HG03457 (cell line): ENCODE results near the gene CYP2C18.
A peak's percentile ranks its signal among the peaks of the same experiment; 100 is the strongest.
"Not testable (repeated sequence)": the region's sequence is repeated elsewhere in the genome, so short reads cannot be mapped to it uniquely, and the experiment has no call there.

ENCODE experiments used
- ATAC-seq: cut with Tn5 transposase; IDR thresholded peaks from one replicate; pipeline ENCODE4 v1.9.1; 2021; ENCODE audit warnings: moderate number of reproducible peaks; ENCODE audit not compliant: unreplicated experiment

The CYP2C18 gene

DNA sequence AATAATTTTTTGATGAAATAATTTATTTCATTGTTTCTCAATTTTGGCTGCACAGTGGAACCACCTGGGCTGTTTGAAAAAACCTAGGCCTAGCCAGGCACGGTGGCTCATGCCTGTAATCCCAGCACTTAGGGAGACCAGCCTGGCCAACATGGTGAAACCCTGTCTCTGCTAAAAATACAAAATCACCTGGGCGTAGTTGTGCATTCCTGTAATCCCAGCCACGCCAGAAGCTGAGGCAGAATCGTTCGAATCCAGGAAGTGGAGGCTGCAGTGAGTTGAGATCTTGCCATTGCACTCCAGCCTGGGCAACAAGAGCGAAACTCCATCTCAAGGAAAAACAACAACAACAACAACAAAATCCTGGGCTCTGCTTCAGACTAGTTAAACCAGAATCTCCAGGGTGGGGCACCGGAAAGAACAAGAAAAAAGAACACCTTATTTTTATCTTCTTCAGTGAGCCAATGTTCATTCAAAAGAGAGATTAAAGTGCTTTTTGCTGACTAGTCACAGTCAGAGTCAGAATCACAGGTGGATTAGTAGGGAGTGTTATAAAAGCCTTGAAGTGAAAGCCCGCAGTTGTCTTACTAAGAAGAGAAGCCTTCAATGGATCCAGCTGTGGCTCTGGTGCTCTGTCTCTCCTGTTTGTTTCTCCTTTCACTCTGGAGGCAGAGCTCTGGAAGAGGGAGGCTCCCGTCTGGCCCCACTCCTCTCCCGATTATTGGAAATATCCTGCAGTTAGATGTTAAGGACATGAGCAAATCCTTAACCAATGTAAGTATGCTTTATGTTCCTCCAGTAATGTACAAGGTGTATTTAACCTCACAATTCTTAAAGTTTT lies at the start of gene CYP2C18:
Gene CYP2C18, plus strand, starts transcription at position 516 of the 841 bp plus-strand sequence. Its CDS starts 91 bp downstream, at position 607.
- ATAC-seq, result no peak

DNA sequence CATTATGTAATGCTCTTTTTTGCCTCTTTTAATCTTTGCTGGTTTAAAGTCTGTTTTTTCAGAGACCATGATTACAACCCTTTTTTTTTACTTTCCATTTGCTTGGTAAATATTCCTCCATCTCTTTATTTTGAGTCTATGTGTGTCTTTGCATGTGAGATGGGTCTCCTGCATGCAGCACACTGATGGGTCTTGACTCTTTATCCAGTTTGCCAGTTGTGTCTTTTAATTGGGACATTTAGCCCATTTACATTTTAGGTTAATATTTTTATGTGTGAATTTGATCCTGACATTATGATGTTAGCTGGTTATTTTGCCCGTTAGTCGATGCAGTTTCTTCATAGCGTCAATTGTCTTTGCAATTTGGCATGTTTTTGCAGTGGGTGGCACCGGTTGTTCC lies 45.4 kb upstream of the CYP2C18 start:
- ATAC-seq, result not testable (repeated sequence)

DNA sequence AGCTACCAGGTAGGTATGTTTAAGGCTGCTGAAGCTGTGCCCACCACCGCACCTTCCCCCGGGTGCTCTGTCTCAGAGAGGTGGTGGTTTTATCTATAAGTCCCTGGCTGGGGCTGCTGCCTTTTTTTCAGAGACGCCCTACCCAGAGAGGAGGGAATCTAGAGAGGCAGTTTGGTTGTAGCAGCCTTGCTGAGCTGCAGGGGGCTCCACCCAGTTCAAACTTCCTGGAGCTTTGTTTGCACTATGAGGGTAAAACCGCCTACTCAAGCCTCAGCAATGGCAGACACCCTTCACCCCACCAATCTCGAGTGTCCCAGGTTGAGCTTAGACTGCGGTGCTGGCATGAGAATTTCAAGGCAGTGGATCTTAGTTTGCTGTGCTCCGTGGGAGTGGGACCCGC lies 43.6 kb upstream of the CYP2C18 start:
- ATAC-seq, result no peak

DNA sequence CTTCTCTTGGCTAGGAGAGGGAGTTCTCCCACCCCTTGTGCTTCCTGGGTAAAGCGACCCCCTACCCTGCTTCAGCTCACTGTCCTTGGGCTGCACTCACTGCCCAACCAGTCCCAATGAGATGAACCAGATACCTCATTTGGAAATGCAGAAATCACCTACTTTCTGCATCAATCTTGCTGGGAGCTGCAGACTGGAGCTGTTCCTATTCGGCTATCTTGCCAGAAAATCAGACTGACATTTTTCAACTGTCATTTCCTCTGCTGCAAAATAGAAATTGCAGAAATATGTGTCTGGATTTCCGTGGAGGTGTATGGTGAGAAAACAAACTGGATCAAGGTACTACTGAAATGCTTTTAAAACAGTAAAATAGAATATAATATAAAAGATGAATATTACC lies 43.0 kb upstream of the CYP2C18 start:
- ATAC-seq, result no peak

DNA sequence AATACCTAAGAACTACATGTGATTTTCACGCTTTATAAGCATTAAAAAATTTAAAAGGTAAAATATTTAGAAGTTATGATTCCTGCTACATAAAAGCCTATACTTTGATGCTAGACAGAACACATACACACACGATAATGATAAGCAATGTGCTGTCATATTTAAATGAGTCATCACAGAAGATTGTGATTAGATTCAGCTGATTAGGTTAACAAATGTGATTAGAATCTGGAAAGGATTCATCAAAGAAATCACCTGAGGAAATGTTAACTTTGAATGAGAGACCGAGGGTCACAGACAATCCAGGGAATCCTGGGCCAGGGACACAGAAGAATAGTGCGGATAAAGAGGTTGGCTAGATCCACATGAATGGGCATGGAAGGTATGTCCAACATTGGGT lies 42.0 kb upstream of the CYP2C18 start:
- no peak for ATAC-seq

DNA sequence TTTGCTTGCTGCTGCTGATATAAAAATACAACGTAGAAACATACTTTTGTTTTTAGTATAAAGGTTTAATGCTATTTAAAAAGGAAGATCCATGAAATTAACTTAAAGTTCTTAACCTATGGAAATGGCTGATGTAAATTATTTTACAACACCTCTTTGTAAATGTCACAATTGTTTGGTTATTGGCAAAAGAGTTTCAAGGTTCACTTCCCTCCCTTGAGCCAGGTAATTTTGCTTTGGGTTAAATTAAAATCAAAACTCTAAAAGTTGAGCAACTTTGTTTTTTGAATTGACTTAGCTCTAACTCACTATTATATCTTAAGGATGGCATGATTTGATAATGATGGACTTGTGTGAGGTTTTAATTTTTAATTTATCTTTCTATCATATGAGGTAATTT lies 39.2 kb upstream of the CYP2C18 start:
- no peak for ATAC-seq

DNA sequence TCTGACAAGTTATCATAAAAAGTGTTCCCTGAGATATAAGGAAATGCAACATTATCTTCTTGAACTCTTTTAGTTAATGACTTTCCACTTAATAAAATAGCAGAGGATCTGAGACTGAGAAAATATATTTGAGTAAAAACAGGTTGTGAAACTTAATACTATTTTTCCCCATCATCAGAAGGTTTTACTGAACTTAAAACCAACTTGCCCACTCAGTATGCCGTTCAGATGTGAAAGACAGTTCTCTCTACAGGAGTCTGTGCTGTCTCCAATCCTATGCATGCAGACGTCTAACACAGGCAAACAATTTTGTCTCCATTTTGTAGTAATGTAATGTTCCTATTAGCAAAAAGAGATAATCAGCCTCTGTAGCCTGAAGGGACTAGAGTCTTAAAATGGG lies 38.2 kb upstream of the CYP2C18 start:
- ATAC-seq, result no peak

DNA sequence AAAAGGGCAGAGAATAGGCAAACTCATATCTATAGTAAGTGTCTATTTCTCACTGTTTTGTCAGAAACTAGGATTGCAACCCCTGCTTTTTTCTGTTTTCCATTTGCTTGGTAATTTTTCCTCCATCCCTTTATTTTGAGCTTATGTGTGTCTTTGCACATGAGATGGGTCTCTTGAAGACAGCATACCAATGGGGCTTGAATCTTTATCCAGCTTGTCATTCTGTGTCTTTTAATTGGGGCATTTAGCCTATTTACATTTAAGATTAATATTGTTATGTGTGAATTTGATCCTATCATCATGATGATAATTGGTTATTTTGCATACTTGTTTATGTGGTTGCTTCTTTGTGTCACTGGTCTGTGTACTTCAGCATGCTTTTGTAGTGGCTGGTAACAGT lies 28.3 kb upstream of the CYP2C18 start:
- ATAC-seq, result not testable (repeated sequence)

DNA sequence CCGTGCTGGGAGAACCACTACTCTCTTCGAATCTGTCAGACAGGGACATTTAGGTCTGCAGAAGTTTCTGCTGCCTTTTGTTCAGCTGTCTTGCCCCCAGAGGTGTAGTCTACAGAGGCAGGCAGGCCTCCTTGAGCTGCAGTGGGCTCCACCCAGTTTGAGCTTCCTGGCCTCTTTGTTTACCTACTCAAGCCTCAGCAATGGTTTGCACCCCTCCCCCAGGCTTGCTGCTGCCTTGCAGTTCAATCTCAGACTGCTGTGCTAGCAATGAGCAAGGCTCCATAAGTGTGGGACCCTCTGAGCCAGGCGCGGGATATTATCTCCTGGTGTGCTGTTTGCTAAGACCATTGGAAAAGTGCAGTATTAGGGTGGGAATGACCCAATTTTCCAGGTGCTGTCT lies 20.5 kb upstream of the CYP2C18 start:
- ATAC-seq, result not testable (repeated sequence)

DNA sequence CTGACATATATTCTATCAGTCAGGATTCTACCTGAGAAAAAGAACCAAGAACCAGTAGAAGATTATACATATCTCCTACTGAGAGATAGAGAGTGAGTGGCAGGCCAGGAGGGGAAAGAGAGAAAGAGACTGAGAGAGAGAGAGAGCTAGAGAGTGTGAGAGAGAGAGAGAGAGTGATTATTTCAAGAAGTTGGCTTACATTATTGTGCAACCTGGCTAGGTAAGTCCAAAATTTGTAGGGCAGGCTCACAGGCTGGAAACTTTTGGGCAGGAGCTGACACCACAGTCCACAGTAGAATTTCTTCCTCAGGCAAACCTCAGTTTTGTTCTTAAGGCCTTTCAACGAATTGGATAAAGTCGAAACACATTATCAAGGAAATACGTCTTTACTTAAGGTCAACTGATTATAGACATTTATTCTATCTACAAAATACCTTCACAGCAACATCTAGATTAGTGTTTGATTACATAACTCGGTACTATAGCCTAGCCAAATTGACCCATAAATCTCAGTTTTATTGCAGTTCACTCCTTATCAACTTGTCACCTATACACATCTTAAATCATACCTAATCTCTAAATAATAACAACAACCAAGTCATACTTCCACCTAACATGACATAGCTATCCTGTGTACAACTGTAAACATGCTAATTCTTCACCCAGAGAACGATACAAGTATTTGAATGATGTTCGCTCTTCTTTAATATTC lies 17.0 kb upstream of the CYP2C18 start:
- no peak for ATAC-seq

DNA sequence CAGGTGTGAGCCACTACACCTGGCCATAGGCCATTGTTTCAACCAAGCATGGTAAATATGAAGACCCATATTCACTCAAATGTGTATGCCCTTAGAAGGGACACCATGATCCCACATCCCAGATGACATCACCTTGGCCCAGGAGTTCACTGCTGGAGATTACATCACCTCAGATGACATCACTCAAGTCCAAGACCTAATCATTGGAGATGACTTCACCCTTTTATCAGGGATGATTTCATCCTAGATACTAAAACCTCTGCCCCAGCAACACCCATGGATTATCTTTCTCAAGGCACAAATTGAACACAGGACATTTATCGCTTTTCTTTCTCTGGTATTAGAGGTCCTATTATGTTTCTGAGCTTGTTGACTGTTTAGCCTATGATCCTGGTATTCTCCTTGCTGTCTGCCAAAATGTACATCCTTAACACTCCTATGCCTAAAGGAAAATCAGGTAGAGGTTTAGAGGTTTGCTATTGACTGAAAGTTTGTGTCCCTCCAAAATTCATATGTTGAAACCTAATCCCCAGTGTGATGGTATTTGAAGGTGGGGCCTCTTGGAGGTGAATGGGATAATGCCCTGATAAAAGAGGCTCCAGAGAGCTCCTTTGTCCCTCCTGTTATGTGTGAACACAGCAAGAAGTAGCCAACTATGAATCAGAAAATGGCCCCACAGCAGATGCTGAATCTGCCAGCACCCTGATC lies 9.8 kb upstream of the CYP2C18 start:
- ATAC-seq, result no peak

DNA sequence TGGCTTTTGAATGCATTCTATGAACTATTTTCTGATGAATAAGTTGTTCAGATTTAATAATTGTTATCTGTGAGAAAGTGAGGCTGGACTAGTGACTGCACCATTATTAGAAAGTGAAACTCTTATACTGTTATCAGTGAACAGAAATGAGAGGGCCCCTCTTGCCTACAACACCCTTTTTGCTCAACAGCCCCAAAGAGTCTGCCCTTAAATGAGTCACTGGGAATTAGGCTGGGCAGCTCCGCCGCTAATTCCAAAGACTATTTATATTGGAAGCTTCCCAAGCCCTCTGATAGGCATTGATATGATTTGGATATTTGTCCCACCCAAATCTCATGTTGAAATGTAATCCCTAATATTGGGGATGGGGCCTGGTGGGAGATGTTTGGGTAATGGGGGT lies 7.0 kb upstream of the CYP2C18 start:
- ATAC-seq, result no peak

DNA sequence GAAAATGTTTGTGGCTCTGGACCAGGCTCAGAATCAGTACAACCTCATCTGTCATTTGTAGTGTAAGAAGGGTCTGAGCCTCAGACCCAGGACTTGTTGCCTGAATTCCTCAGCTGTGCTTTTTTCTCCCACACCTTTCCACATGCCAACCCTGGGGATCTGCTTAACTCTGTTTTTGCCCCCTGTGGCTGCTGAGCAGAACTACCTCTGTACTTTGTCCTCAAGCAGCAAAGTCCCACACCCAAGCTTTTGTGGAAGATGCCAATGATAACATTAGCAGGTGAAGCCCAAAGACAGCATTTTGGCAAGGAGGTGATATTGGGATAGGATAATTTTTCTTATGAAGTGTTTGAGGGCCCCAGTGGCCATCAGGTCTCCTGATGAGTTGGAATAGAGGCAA lies 5.8 kb upstream of the CYP2C18 start:
- no peak for ATAC-seq

DNA sequence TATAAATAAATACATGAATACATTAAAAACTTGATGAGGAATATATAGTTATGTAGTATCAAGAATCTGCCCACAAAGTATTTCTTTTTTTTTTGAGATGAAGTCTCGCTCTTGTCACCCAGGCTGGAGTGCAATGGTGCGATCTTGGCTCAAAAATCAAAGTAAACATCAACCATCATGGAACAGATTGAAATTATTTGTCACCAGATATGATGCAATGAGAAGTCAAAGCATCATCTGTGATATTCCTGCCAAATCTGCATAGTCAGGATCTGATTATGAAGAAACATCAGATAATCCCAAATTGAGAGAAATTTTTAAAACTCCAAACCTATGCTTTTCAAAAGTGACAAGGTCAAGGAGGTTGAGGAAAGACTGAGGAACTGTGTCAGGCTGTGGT lies 5.1 kb upstream of the CYP2C18 start:
- ATAC-seq, result no peak

DNA sequence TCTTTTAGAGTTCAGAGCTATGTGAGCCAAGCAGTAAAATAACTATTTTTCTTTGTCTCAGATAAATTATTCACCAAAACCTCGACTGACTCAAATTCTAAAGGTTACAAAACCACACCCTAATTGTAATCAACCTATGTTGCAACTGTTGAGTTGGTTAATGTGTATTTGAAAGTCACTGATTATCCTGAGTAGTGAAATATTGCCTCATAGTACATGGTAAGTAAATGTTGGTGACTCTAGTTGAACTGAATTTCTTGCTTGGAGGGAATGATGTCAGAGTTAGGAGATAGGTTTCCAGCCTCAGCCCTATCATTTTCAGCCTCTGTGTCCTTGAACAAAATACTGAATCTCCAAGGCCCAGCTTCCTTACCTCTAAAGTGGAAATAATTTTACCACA lies 3.0 kb upstream of the CYP2C18 start:
- ATAC-seq, result peak; percentile 84

DNA sequence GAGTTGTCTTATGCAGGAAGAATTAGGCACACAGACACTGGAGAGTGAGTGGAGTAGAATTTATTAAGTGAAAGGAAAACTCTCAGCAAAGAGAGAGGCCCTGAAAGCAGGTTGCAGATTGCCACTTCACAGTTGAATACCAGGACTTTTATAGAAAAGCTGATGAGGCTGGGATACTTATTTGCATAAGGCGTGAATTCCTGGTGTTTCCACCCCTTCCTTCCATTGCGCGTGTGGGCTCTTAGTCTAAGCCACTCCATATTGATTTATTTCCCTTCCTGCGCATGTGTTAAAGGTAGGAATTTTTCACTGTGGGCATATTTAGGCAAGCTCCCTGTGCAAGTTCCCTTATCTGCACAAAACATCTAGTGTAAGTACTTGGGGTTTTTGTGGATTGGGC lies 893 bp upstream of the CYP2C18 start:
- not testable (repeated sequence) for ATAC-seq

DNA sequence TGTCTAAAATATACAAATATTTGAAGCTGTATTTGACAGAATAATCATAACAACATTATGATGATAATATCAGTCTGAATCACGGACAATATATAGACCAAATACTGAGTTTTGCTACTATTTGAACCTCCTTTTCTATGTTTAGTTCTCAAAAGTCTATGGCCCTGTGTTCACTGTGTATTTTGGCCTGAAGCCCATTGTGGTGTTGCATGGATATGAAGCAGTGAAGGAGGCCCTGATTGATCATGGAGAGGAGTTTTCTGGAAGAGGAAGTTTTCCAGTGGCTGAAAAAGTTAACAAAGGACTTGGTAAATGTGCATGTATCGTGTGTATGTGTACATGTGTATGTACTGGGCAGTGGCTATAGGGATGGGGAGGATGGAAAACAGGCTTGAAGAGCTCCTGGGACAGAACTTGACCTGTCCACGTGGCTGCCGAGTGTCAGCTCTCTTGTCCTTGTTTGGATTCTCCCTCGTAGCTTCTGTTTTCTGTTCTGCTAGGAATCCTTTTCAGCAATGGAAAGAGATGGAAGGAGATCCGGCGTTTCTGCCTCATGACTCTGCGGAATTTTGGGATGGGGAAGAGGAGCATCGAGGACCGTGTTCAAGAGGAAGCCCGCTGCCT lies 4.2 kb downstream of the CYP2C18 start:
- no peak for ATAC-seq

DNA sequence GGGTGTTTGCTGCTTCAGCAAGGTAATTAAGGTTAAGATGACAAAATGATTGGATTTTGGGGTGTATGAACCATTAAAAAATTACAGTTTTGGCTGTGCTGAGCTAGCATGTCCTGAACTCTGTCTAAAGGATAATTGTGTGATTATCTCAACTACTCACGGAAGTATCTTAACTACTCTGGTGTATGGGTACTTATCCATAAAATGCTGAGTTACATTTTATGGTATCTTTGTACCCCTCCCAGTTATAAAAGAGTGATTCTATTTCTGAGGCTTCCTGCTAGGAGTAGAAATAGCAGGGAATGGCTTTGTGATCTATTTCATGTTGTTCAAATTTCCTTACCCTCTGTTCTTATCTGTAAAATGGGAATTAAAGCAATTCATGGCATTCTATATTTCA lies 22.6 kb downstream of the CYP2C18 start:
- ATAC-seq, result no peak

DNA sequence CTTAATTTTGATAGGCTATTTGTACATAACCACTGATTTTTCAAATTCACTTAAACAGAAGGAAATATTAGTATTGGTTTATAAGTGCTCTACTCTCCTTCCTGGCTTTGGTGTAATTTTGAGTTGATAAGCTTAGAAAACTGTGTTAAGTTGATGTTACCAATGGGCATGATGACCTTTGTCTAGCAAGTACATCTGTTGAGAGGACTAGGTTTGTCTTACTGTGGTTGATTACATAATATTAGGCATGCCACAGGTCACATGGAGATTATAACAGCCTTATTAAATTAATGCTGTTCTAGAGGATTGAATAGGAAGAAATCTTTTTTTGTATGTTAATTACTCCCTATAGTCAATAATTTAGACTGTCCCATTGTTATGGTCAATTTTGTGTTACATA lies 27.0 kb downstream of the CYP2C18 start:
- no peak for ATAC-seq

DNA sequence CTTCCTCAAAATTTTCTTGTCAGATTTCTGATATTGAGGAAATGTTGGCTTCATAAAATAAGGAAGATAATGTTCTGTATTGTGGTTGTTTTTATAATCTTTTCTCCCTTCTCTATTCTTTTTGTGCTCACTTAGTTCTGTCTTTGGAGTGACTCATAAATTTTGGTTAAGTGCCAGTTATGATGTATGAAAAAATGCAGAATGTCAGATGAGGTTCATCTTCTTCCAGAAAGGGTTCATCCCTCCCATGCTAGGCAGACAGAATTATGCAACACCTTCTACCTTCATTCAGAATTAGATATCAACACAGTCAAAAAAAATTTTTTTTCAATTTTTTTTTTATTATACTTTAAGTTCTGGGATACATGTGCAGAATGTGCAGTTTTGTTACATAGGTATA lies 42.3 kb downstream of the CYP2C18 start:
- ATAC-seq, result no peak

DNA sequence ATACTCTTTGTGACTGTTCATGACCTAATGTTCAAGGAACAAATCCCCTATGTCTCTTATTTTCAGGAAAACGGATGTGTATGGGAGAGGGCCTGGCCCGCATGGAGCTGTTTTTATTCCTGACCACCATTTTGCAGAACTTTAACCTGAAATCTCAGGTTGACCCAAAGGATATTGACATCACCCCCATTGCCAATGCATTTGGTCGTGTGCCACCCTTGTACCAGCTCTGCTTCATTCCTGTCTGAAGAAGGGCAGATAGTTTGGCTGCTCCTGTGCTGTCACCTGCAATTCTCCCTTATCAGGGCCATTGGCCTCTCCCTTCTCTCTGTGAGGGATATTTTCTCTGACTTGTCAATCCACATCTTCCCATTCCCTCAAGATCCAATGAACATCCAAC lies 51.7 kb downstream of the CYP2C18 start:
- no peak for ATAC-seq
